ENCODE results near the gene NOS1.

NOS1 gene

DNA sequence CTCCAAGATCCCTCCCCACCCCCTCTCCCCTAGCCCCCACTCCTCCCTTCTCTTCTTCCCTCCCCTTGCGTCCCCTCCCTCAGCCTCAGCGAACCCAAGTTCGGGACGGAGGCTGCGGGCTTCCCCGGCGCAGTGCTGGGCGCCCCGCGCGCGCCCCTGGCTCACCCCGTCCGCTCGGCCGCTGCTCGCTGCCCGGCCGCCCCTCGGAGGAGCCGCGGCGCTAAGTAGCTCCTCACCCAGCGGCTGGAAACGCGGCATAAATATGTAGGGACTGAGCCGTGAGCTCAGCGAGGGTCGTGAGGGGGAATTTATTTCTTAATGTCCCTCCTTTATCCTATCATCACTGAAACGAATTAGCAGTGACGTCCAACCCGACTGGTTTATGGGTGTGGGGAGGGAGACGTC lies at the start of gene NOS1:
TSS of gene NOS1 (minus strand) at position 280 of the 405 bp plus-strand sequence. CDS start 30,557 bp downstream, outside the sequence.
- in situ Hi-C loops (cut with MboI; ENCODE audit: low pct_unique_long_range_greater_than_20kb, low sequenced_read_pairs, unreplicated experiment), result no loop called here
- DNase-seq (ENCODE audit: low spot score), result no peak
- TF ChIP-seq, protein P1, sequence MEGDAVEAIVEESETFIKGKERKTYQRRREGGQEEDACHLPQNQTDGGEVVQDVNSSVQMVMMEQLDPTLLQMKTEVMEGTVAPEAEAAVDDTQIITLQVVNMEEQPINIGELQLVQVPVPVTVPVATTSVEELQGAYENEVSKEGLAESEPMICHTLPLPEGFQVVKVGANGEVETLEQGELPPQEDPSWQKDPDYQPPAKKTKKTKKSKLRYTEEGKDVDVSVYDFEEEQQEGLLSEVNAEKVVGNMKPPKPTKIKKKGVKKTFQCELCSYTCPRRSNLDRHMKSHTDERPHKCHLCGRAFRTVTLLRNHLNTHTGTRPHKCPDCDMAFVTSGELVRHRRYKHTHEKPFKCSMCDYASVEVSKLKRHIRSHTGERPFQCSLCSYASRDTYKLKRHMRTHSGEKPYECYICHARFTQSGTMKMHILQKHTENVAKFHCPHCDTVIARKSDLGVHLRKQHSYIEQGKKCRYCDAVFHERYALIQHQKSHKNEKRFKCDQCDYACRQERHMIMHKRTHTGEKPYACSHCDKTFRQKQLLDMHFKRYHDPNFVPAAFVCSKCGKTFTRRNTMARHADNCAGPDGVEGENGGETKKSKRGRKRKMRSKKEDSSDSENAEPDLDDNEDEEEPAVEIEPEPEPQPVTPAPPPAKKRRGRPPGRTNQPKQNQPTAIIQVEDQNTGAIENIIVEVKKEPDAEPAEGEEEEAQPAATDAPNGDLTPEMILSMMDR (IDR thresholded peaks at IDR 0.05; ENCODE audit: extremely low read depth, insufficient read depth, missing control alignments), result no peak

DNA sequence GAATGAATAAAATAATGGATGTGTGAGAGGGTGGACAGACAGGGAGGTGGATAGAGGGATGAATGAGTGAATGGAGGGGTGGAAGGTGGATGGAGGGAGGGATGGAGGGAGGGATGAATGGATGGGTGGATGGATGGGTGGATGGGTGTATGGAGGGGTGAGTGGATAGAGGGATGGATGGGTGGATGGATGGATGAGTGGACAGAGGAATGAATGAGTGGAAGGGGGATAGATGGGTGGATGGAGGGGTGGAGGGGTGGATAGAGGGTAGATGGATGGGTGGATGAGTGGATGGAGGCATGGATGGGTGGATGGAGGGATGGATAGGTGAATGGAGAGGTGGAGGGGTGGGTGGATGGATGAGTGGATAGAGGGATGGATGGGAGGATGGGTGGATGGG lies 47.9 kb upstream of the NOS1 start:
- in situ Hi-C loops (cut with MboI; ENCODE audit: low pct_unique_long_range_greater_than_20kb, low sequenced_read_pairs, unreplicated experiment), result no loop called here
- TF ChIP-seq, protein P1 (IDR thresholded peaks at IDR 0.05; ENCODE audit: extremely low read depth, insufficient read depth, missing control alignments), result no peak
- DNase-seq (ENCODE audit: low spot score), result no peak

DNA sequence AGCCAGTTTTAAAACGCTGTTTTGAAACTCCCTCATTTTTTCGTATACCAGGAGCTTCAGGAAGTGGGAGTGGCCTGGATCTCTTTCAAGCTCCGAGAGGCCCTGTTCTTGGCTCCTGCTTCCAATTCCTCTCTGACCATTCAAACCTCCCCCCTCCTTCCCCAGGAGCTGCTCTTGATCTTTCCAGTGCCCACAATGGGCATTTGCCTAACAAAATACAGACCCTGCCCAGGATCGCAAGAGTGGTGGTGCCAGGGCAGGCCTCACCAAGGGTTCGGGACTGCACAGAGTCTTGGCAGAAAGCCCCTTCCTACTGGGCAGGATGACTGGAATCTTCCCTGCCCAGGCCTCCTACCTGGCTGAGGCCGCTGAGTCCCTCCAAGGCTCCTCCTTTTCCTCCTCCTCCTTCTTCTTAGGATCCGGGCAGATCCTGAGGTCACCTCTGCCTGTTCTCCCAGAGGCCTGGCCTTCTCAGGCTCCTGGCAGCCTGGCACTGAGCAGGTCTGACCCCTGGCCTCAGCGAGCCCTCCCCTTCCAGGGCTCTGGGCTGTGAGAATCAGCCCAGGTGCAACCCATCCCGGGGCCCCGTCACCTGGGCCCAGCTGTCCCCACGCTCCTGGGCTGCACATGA lies 46.9 kb upstream of the NOS1 start:
- no peak for DNase-seq (ENCODE audit: low spot score)
- TF ChIP-seq, protein P1 (IDR thresholded peaks at IDR 0.05; ENCODE audit: extremely low read depth, insufficient read depth, missing control alignments), result no peak

DNA sequence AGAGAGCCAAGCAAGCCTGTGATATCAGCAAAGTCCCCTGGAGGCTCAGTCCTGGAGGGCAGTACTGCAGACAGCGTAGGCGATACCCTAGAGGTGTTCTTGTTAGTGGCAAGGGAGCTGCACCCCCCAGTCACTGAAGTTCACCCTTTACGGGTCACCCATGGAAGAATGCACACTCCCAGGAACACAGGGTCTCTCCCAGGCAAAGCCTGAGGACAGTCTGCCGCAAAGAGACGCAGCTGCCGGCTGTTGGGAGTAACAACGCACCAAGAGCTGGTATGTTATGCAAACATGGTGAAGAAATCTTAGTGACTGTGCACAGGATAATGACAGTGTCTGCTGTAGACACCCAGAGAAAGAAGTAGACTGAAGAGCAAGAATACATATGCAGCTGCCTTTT lies 43.5 kb upstream of the NOS1 start:
- DNase-seq (ENCODE audit: low spot score), result no peak
- in situ Hi-C loops (cut with MboI; ENCODE audit: low pct_unique_long_range_greater_than_20kb, low sequenced_read_pairs, unreplicated experiment), result no loop called here
- TF ChIP-seq, protein P1 (IDR thresholded peaks at IDR 0.05; ENCODE audit: extremely low read depth, insufficient read depth, missing control alignments), result no peak

More for the DNA sequence above, 46.9 kb upstream of the NOS1 start:
- in situ Hi-C loops (cut with MboI; ENCODE audit: low pct_unique_long_range_greater_than_20kb, low sequenced_read_pairs, unreplicated experiment), result no loop called here

DNA sequence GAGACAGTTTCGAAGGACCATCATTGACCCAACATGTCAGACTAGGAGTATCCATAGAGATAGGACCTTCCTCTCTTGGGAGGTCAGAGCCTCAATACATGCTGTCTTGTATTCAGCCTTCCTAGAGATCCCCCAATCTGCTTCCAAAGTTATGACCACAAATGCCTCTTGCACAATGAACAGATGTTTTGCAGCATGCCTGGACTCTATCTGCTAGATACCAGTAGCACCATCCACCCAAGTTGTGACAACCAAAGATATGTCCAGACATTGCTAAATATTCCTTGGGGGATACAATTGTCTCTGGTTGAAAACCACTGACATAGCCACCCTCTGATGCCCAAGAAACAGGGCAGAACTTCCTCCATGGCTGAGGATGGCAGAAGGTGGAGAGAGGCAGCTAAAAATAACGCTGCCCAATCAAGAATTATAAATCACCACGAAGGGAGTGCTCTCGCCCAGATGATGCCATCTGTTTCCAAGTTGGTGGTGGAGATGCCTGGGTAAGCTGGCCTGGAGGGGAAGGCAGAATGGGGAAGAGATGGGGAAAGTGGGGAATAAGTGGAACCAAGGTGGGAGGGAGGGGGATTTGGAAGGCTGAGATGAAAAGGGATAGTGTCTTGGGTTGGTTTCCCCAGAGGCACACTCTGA lies 42.9 kb upstream of the NOS1 start:
- no peak for DNase-seq (ENCODE audit: low spot score)
- TF ChIP-seq, protein P1 (IDR thresholded peaks at IDR 0.05; ENCODE audit: extremely low read depth, insufficient read depth, missing control alignments), result no peak
- in situ Hi-C loops (cut with MboI; ENCODE audit: low pct_unique_long_range_greater_than_20kb, low sequenced_read_pairs, unreplicated experiment), result no loop called here

DNA sequence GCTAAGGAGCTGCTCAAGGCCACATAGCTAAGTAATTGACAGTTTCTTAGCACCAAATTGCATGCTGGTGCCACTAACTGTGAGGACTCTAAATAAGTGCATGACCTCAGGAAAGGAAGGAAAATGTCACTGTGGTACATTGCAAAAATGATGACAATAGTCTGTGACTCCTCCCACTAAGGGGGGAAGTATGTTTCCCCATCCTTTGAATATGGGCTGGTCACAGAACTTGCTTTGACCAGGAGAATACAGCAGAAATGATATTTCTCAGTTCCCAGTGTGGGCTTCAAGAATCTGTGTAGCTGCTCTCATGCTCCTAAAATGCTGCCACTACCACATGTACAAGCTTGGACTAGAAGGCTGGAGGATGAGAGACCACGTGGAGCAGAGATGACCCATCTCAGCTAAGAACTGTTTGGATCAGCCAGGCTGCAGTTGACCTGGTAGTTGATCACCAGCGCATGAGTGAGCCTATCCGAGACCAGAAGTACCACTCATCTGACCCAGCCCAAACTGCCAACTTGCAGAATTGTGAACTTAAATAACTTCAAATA lies 42.2 kb upstream of the NOS1 start:
- in situ Hi-C loops (cut with MboI; ENCODE audit: low pct_unique_long_range_greater_than_20kb, low sequenced_read_pairs, unreplicated experiment), result no loop called here
- no peak for DNase-seq (ENCODE audit: low spot score)

More for the DNA sequence above, 42.2 kb upstream of the NOS1 start:
- TF ChIP-seq, protein P1 (IDR thresholded peaks at IDR 0.05; ENCODE audit: extremely low read depth, insufficient read depth, missing control alignments), result no peak
